Ectodermal cell (in vitro differentiated cells): ENCODE results near the gene BCAS1.

Experiments
- H3K27ac ChIP-seq: 2 replicates; pipeline ENCODE4 v1.7.0; 2013; ENCODE audit warnings: mild to moderate bottlenecking, low read depth, low read length; ENCODE audit not compliant: insufficient read depth, poor library complexity, severe bottlenecking
- H3K27me3 ChIP-seq: 2 replicates; pipeline ENCODE4 v1.7.0; 2013; ENCODE audit warnings: mild to moderate bottlenecking, low read length; ENCODE audit not compliant: insufficient read depth, control insufficient read depth, poor library complexity, severe bottlenecking
- H3K36me3 ChIP-seq: one replicate; pipeline ENCODE4 v1.7.0; 2013; ENCODE audit warnings: low read length; ENCODE audit not compliant: control insufficient read depth, insufficient read depth
- H3K4me1 ChIP-seq: one replicate; pipeline ENCODE4 v1.7.0; 2013; ENCODE audit warnings: low read length; ENCODE audit not compliant: control insufficient read depth, insufficient read depth
- H3K4me3 ChIP-seq: 2 replicates; pipeline ENCODE4 v1.7.0; 2013; ENCODE audit warnings: low read depth, low read length, control low read depth; ENCODE audit not compliant: insufficient read depth
- H3K9me3 ChIP-seq: 2 replicates; pipeline ENCODE4 v1.7.0; 2013; ENCODE audit warnings: mild to moderate bottlenecking, low read length, moderate library complexity; ENCODE audit not compliant: control insufficient read depth
- WGBS, 2 experiments: methylation state at CpG; one replicate each; pipeline ENCODE4 v1.1.7; 2013; ENCODE audit warnings: missing lambda C conversion rate in 2 of 2; 5-methylcytosine and 5-hydroxymethylcytosine counted together

BCAS1 gene

DNA sequence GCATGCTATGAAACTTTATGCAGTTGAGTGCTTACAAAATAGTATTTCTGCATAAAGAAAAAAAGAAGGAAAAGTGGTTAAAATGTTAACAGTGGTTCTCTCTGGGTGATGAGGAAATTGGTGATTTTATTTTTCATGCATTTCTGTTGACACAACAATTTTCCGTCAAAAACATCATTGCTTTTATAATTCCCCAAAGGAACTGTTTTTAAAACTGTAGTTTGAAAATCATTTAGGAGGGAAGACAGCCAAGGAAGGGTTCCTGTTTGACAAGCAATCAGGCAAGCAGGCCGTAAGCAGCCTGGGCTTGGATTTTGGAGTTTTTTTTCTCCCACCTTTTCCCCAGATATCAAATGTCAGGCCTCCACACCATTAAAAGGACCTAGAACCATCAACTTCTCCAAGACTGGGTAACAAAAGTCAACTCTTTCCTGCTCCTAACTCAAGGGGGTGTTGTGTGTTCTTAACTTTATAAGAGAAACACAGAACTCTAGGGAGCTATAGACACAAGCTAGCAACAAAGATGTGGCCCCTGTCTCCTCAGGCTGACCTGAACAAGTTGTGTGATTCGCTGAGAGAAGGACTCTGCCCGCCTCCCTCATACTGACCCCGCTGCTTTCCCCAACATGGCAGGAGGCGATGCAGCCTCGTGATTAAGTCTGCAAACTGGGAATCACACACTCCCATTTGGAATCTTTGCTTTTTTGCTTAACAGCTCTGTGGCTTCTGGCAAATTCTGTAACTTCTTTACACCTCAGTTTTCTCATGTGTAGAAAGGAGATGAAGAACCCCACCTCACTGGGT is 146.6 kb downstream of the BCAS1 start:
- Histone ChIP-seq H3K4me3 (no peak overlapping the region), H3K27ac (no peak overlapping the region), H3K4me1 (no peaks in the 10 kb centered on the region), H3K9me3 (no peaks in the 10 kb centered on the region), H3K36me3 (no peaks in the 10 kb centered on the region), H3K27me3 (no peaks in the 10 kb centered on the region)
- WGBS, 2 experiments = 90% methylated on average over 6 to 7 of the region's 7 CpGs

DNA sequence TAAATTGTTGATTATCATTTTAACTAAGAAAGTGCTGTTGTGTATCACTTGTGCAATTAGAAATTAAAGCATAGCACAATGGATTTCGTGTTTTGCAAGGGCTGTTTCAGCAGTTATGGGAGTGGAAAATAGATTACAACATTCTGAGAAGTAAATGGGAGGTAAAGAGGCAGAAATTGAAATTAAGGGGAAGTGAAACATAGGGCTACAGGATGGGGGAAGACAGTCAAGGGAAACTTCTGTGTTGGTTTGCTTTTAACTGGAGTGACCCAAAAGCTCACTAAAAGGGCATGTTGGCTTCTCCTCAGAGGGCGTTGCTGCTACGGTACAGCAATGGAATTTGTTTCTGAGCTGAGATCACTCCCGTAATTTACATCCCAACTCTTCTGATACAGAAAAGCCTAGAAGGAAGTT is 147.5 kb downstream of the BCAS1 start:
- no peaks in the 10 kb centered on the region for H3K4me1 ChIP-seq
- H3K9me3 ChIP-seq = no peaks in the 10 kb centered on the region
- no peaks in the 10 kb centered on the region for H3K27me3 ChIP-seq
- 92 to 96% methylated on average over 4 of the region's 4 CpGs for WGBS, 2 experiments
- no peaks in the 10 kb centered on the region for H3K36me3 ChIP-seq
- no peak overlapping the region for H3K27ac ChIP-seq
- H3K4me3 ChIP-seq = no peak overlapping the region

DNA sequence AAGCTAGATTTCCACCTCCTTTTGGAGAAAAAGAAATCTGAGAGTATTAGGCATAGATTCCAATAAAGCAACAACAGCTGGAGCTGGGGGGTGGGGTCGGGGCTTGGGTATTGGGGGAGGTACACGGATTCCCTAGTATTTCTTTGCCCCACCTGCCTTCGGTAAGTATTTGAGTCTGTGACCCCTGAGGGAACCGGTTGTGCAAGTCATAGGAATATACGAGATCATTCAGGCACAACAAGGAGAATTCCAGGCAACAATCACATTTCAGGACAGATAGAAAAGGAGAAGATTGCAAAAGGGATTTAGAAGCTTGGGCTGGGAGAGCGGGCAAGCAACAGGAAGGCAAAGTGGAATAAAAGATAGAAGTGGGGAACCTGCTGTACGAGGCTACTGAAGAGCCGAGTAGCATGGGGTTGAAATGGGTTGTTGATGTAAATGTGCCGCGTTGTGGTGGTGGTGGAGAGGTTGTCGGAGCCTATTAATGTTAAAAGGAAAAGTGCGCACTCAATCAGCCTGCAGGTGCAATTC is 148.9 kb downstream of the BCAS1 start:
- H3K4me1 ChIP-seq = peaks cover 8% of the 10 kb centered on the region
- no peaks in the 10 kb centered on the region for H3K36me3 ChIP-seq
- no peak overlapping the region for H3K4me3 ChIP-seq
- WGBS, 2 experiments = 85% methylated on average over 12 of the region's 12 CpGs
- no peaks in the 10 kb centered on the region for H3K9me3 ChIP-seq
- H3K27me3 ChIP-seq = no peaks in the 10 kb centered on the region
- no peak overlapping the region for H3K27ac ChIP-seq

DNA sequence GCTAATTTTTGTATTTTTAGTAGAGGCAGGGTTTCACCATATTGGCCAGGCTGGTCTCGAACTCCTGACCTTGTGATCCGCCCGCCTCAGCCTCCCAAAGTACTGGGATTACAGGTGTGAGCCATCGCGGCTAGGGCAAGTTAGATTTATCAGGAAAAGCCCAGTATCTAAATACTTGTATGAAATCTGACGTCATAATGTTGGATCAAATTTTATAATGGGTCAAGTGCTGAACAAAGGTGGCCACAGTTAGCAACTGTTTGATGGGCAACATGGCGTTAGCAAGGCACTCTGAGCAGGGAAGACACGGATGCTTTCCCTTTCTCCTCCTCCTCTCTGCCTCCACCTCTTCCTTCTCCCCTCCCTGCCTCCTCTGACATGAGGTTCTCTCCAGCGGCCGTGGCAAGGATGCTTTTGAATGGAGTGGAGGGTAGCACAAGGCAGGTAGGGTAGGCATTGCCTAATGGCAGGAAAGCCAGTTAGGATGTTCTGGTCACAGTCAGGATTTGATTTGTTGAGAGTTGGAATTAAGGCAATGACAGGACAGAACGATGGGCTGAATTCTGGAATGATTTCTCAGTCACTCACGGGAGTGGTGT is 149.6 kb downstream of the BCAS1 start:
- no peak overlapping the region for H3K27ac ChIP-seq
- no peaks in the 10 kb centered on the region for H3K27me3 ChIP-seq
- H3K36me3 ChIP-seq = no peaks in the 10 kb centered on the region
- H3K4me3 ChIP-seq = no peak overlapping the region
- H3K4me1 ChIP-seq = peaks cover 13% of the 10 kb centered on the region
- no peaks in the 10 kb centered on the region for H3K9me3 ChIP-seq
- WGBS, 2 experiments = 89 to 91% methylated on average over 12 of the region's 12 CpGs

DNA sequence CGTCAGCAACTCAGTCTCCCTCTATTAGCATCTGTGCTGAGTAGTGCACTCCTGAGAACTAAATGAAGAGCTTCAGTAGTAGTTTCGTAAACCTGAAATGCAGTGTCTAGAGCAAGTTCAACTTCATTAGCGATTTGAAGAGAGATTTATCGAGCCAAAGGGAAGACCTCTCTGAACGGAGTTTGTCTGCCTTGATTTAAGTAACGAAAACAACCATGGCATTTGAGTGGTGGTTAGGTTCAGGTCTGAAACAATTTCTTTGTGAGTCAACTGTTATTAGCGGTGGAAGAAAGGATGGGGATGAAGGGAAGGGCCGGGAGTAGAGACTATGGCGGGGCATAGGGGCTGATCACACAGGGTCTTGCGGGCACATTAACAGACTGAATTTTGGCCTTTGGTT is 150.5 kb downstream of the BCAS1 start:
- no peaks in the 10 kb centered on the region for H3K36me3 ChIP-seq
- WGBS, 2 experiments = 89% methylated on average over 10 of the region's 10 CpGs

DNA sequence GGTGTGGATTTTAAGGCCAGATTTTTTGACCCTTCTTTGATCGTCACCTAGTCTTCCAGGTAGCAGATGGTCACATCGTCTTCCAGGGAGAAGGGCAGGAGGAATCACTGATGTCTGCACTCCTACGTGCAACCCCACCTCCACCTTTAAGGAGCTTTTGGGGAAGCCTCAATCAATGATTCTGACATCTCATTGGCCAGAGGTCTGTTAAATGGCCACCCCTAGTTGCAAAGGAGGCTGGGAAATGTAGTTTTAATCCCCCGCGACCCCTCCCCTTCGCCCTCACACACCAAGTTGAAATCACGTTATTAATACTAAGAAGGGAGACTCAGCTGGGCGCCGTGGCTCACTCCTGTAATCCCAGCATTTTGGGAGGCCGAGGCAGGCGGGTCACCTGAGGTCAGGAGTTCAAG is 151.4 kb downstream of the BCAS1 start:
- 9 to 10% methylated on average over 11 of the region's 11 CpGs for WGBS, 2 experiments
- Histone ChIP-seq H3K9me3 (no peaks in the 10 kb centered on the region), H3K4me1 (peaks cover 19% of the 10 kb centered on the region), H3K27me3 (no peaks in the 10 kb centered on the region), H3K27ac (no peak overlapping the region), H3K36me3 (no peaks in the 10 kb centered on the region), H3K4me3 (peak overlapping the region; percentile 19)

More for the DNA sequence above, 150.5 kb downstream of the BCAS1 start:
- Histone ChIP-seq H3K4me1 (peaks cover 15% of the 10 kb centered on the region), H3K27me3 (no peaks in the 10 kb centered on the region), H3K27ac (no peak overlapping the region), H3K4me3 (no peak overlapping the region), H3K9me3 (no peaks in the 10 kb centered on the region)

DNA sequence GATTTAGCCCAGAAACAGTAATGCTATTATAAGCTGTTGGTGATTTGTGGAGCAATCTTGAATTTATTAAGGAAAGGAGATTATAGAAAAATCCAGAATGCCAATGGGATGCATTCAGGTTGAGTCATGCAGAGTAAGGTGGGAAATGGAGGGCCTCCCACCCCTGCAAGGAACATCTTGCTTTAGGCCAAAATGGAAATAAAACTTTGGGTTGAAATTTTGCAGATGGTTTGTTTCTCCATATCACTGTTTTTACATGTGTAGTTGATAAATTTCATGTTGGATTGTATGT is 152.4 kb downstream of the BCAS1 start:
- Histone ChIP-seq H3K4me3 (no peak overlapping the region), H3K27ac (no peak overlapping the region), H3K9me3 (no peaks in the 10 kb centered on the region), H3K4me1 (peaks cover 19% of the 10 kb centered on the region), H3K27me3 (no peaks in the 10 kb centered on the region), H3K36me3 (no peaks in the 10 kb centered on the region)

DNA sequence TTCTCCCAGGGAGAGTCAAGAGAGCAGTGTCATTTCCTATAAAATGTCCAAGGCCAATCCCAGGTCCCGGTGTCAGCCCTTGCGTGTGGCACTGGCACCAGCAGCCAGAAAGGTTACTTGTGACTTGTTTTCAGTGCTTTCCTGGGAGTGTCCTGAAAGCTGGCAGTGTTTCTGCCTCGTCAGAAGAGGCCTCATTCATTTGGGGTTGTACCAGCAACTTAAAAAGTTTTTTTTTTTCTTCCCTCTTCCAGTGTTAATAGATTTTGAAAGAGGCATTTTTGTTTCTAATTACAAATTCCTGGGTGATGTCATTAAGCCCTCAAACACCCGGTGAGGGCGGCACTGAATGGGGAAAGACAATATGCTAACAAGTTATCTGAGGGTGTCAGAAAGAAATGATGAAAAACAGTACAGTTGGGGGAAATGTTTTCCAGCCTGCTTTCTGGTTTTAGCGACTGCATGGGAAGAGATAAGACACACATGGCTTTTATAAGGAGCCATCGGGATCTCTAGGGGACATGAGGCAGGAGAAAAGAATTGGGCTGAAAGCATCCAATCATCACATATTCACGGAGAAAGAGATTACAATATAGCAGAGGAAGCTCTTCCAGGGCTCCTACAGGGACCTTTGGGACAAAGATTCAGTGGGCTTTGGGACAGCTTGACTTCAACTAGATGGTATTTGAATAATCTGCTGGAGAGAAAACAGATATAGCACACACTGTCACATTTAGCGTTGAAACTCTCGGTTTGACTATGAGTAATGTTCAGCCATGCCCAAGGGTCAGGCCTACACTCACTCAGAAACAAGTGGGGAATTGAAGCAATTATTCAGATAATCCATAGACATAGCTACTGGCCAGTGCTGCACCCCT is 153.0 kb downstream of the BCAS1 start:
- no peak overlapping the region for H3K4me3 ChIP-seq
- no peaks in the 10 kb centered on the region for H3K9me3 ChIP-seq
- 67 to 71% methylated on average over 10 of the region's 10 CpGs for WGBS, 2 experiments
- no peaks in the 10 kb centered on the region for H3K27me3 ChIP-seq
- H3K27ac ChIP-seq = no peak overlapping the region
- H3K36me3 ChIP-seq = no peaks in the 10 kb centered on the region
- peaks cover 19% of the 10 kb centered on the region for H3K4me1 ChIP-seq

DNA sequence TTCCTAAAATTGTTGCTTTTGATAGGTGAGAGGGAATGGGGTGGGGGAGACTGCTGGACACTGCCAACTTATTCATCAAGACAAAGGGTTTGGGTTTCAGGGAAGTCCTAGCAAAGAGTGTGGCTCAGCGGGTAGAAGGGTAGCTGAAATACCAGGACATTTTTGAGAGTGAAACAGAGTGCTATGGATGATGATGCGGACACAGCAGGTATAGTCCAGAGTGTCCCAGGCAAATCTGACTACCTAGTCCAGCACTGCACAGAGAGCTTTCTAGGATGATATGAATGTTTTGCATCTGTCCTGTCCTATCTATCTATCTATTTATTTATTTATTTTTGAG is 154.3 kb downstream of the BCAS1 start:
- no peaks in the 10 kb centered on the region for H3K9me3 ChIP-seq
- WGBS, 2 experiments = 66 to 69% methylated on average over 2 of the region's 2 CpGs
- no peaks in the 10 kb centered on the region for H3K36me3 ChIP-seq
- no peak overlapping the region for H3K27ac ChIP-seq
- H3K4me3 ChIP-seq = no peak overlapping the region
- peaks cover 19% of the 10 kb centered on the region for H3K4me1 ChIP-seq
- H3K27me3 ChIP-seq = no peaks in the 10 kb centered on the region
